ENCODE data around the gene IQCN. TPM values are rescaled to one million over a fixed set of nuclear protein-coding genes. Genes with fewer than 3 reads are reported as not detected.

The IQCN gene
- total and polyA plus RNA-seq, 10 of the 15 experiments (the other 5 are each of a cell fraction or from before 2014, with no cell fraction given), result 0.01 to 0.54 (median 0.23) TPM; not detected in 3

- TF ChIP-seq, protein P1, sequence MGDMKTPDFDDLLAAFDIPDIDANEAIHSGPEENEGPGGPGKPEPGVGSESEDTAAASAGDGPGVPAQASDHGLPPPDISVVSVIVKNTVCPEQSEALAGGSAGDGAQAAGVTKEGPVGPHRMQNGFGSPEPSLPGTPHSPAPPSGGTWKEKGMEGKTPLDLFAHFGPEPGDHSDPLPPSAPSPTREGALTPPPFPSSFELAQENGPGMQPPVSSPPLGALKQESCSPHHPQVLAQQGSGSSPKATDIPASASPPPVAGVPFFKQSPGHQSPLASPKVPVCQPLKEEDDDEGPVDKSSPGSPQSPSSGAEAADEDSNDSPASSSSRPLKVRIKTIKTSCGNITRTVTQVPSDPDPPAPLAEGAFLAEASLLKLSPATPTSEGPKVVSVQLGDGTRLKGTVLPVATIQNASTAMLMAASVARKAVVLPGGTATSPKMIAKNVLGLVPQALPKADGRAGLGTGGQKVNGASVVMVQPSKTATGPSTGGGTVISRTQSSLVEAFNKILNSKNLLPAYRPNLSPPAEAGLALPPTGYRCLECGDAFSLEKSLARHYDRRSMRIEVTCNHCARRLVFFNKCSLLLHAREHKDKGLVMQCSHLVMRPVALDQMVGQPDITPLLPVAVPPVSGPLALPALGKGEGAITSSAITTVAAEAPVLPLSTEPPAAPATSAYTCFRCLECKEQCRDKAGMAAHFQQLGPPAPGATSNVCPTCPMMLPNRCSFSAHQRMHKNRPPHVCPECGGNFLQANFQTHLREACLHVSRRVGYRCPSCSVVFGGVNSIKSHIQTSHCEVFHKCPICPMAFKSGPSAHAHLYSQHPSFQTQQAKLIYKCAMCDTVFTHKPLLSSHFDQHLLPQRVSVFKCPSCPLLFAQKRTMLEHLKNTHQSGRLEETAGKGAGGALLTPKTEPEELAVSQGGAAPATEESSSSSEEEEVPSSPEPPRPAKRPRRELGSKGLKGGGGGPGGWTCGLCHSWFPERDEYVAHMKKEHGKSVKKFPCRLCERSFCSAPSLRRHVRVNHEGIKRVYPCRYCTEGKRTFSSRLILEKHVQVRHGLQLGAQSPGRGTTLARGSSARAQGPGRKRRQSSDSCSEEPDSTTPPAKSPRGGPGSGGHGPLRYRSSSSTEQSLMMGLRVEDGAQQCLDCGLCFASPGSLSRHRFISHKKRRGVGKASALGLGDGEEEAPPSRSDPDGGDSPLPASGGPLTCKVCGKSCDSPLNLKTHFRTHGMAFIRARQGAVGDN (IDR thresholded peaks at IDR 0.05), result no peak
- TF ChIP-seq GATAD2B (conservative IDR thresholded peaks at IDR 0.05; ENCODE audit: low read depth), result 0 out of 2 replicates have a peak, but pooled peaks have one; percentile 18
- no peak for TF ChIP-seq FOS (IDR thresholded peaks at IDR 0.05; ENCODE audit: borderline replicate concordance, extremely low read depth, insufficient read length)
These were observed 49.5 kb downstream of the IQCN start (continued) for GRCh38 chr19:18224525-18225354.

DNA sequence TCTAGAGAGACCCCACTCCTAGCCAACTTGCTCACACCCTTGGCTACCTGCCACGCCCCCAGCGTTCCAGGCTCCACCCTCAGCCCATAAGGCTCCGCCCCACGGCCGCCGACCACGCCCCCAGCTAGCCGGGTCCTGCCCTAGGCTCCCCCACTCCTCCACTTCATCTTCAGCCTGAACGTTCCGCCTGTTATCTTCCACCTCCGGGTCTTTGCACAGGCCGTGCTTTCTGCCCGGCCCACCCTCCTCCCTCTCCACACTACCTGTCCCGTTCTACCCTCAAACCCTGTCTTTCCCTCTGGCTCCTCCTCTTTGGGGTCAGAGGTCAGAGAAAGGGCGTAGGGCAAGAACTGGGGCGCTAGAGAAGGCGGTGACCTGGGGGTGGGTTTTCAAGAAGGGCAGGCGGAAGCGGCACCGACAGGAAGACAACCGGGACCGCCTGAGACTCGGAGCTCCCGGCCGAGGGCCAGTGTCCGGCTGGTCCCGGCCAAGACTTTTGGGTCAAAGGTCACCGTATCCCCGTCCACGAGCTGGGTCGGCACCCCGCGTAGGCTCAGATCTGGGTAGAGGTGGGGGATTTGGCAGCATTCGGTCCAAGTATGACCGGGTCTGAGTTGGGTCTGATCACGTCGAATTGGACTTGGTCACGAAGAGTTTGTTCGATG lies 50.3 kb downstream of the IQCN start:
- ATAC-seq, result peak; percentile 61
- BruUV-seq (replicated peaks), result no TSS peak
- 10% methylated on average over 39 of the region's 39 CpGs for WGBS (ENCODE audit: insufficient coverage, insufficient replicate concordance, low lambda C conversion rate, missing lambda C conversion rate)
- TF ChIP-seq WRNIP1 (IDR thresholded peaks at IDR 0.05; ENCODE audit: borderline replicate concordance, low read depth, low read length) (no peak), CREB1 (IDR thresholded peaks at IDR 0.05; ENCODE audit: low read depth) (no peak), EGR1 (IDR thresholded peaks at IDR 0.05; ENCODE audit: borderline replicate concordance in 1 of 2, low read depth in 2 of 2, low read length in 2 of 2) (no peak), TAF1 (IDR thresholded peaks at IDR 0.05; ENCODE audit: borderline replicate concordance, low read depth, low read length) (no peak), POU2F2 (IDR thresholded peaks at IDR 0.05; ENCODE audit: borderline replicate concordance, low read depth, low read length) (no peak)
- TF ChIP-seq, protein P2, sequence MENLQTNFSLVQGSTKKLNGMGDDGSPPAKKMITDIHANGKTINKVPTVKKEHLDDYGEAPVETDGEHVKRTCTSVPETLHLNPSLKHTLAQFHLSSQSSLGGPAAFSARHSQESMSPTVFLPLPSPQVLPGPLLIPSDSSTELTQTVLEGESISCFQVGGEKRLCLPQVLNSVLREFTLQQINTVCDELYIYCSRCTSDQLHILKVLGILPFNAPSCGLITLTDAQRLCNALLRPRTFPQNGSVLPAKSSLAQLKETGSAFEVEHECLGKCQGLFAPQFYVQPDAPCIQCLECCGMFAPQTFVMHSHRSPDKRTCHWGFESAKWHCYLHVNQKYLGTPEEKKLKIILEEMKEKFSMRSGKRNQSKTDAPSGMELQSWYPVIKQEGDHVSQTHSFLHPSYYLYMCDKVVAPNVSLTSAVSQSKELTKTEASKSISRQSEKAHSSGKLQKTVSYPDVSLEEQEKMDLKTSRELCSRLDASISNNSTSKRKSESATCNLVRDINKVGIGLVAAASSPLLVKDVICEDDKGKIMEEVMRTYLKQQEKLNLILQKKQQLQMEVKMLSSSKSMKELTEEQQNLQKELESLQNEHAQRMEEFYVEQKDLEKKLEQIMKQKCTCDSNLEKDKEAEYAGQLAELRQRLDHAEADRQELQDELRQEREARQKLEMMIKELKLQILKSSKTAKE (IDR thresholded peaks at IDR 0.05; ENCODE audit: low read depth, poor library complexity, severe bottlenecking), result no peak

More for the DNA sequence above, 50.3 kb downstream of the IQCN start:
- Histone ChIP-seq H3K4me1 (ENCODE audit: control insufficient read depth, insufficient read depth, low read length) (peaks cover 19% of the 10 kb centered on the region), H3K36me3 (ENCODE audit: control insufficient read depth in 2 of 2, insufficient read depth in 2 of 2, low read length in 1 of 2) (no peaks in the 10 kb centered on the region), H3K27ac (ENCODE audit: control insufficient read depth, insufficient read depth) (no peak overlapping the region), H2AFZ (ENCODE audit: control insufficient read depth, low read depth, low read length) (peak overlapping the region; percentile 94), H3K79me2 (ENCODE audit: control insufficient read depth, insufficient read depth, low read length) (no peaks in the 10 kb centered on the region), H3K9me3 (replicated peaks; ENCODE audit: control insufficient read depth, insufficient read depth, low read length) (no peaks in the 10 kb centered on the region; the same call in 2 of the 3 replicates), H3K9ac (ENCODE audit: control insufficient read depth, insufficient read depth, low read length) (peak overlapping the region; percentile 46), H3K4me3 (peak overlapping the region; percentile 53; the same call in 1 of the 2 replicates), H3K27me3 (replicated peaks in 1 of 2; ENCODE audit: control insufficient read depth in 2 of 2, insufficient read depth in 2 of 2, low read length in 1 of 2) (peaks cover 0 to 7% of the 10 kb centered on the region in 2 experiments; a peak in 2 of 4 replicates), H4K20me1 (ENCODE audit: control insufficient read depth, insufficient read depth) (no peaks in the 10 kb centered on the region), H3K4me2 (ENCODE audit: control insufficient read depth, insufficient read depth) (peak overlapping the region; percentile 97)
- FAIRE-seq (no peak), DNase-seq (ENCODE audit: low read depth, low spot score) (no peak)
- ChIA-PET SMC1A (ENCODE audit: uncharacterized antibody, unreplicated experiment) (interaction anchor here (0.6 to 1.9 kb wide), 13 partner anchors 14 to 339 kb away, joined by 3 to 10 read pairs (median 5); partner anchors contain the start of gene RAB3A), POLR2A (interaction anchor here (0.6 to 2.4 kb wide), 19 partner anchors 9 to 120 kb away, joined by 3 to 9 read pairs (median 3); partner anchors contain the start of genes JUND and PIK3R2), CTCF (interaction anchor here (0.5 to 2.9 kb wide), 21 partner anchors 11 to 418 kb away, joined by 3 to 21 read pairs (median 4); partner anchors contain the start of genes GDF15 and JUND), RAD21 (ENCODE audit: unreplicated experiment) (interaction anchor here (0.6 to 1.6 kb wide), 19 partner anchors 10 to 185 kb away, joined by 3 to 17 read pairs (median 5); partner anchors contain the start of genes JUND, LSM4 and RAB3A)
- in situ Hi-C loops (cut with MboI), result no loop called here
- intact Hi-C loops (cut with micrococcal nuclease; ENCODE audit: unreplicated experiment), result no loop called here
